Thyroid gland (tissue), 4 donors: ENCODE results near the gene CTNNA2.

Source experiments
- CTCF ChIP-seq, 6 experiments: fragments of 200-600 bp in 3 of 6; fragments of 450-650 bp in 3 of 6; sonication (generic) in 3 of 6; IDR thresholded peaks; one replicate each; pipeline ENCODE4 v1.5.1; 2016 to 2019; ENCODE audit warnings: antibody characterized with exemption in 6 of 6, mild to moderate bottlenecking in 2 of 6, inconsistent platforms in 1 of 6, moderate library complexity in 1 of 6
- POLR2A ChIP-seq, 2 donors: fragments of 450-650 bp; IDR thresholded peaks; one replicate each; pipeline ENCODE4 v1.6.1; 2017; ENCODE audit warnings: antibody characterized with exemption in 2 of 2, mild to moderate bottlenecking in 2 of 2, moderate library complexity in 1 of 2

- TF ChIP-seq POLR2A (IDR thresholded peaks at IDR 0.05) (no peak), CTCF (IDR thresholded peaks at IDR 0.05) (no peak)
Observed at GRCh38 chr2:79591281-79591680, 78.4 kb downstream of the CTNNA2 start.
